ENCODE data around the gene ATP10B. TPM values are rescaled to one million over a fixed set of nuclear protein-coding genes. Genes with fewer than 3 reads are reported as not detected.

Gene ATP10B
- total and polyA plus RNA-seq, 2 of the 13 experiments (the other 11 are each of a cell fraction or from before 2014, with no cell fraction given): not detected

- Histone ChIP-seq H3K9me3 (ENCODE audit: low read length) (no peaks in the 10 kb centered on the region), H3K27me3 (ENCODE audit: control insufficient read depth in 1 of 2, insufficient read depth in 2 of 2, low read length in 2 of 2) (no peaks in the 10 kb centered on the region), H2AFZ (ENCODE audit: low read length) (no peak overlapping the region), H3K4me2 (ENCODE audit: low read depth, low read length) (no peak overlapping the region), H3K79me2 (ENCODE audit: insufficient read depth, low read length) (no peaks in the 10 kb centered on the region), H4K20me1 (ENCODE audit: insufficient read depth, low read length) (no peaks in the 10 kb centered on the region), H3K9ac (ENCODE audit: insufficient read depth, low read depth, low read length) (no peak overlapping the region), H3K27ac (ENCODE audit: extremely low read length, insufficient read depth, low read length) (no peak overlapping the region), H3K36me3 (replicated peaks in 1 of 2; ENCODE audit: control insufficient read depth in 1 of 2, insufficient read depth in 2 of 2, low read length in 2 of 2) (no peaks in the 10 kb centered on the region), H3K4me1 (ENCODE audit: insufficient read depth, low read length) (no peaks in the 10 kb centered on the region), H3K4me3 (replicated peaks in 1 of 3; ENCODE audit: insufficient read depth in 1 of 3, low read depth in 2 of 3, low read length in 3 of 3) (no peak overlapping the region)
- no TSS peak for BruUV-seq (replicated peaks)
- ChIA-PET POLR2A (no interaction called here), CTCF (ENCODE audit: low intra/inter-chr PET ratio, low total read pairs) (no interaction called here)
- no peak for TF ChIP-seq ZNF234 (CRISPR knock-in tag; conservative IDR thresholded peaks at IDR 0.05)
- no peak for TF ChIP-seq ZNF572 (CRISPR knock-in tag; IDR thresholded peaks at IDR 0.05)
- no peak for TF ChIP-seq TBP (CRISPR knock-in tag; IDR thresholded peaks at IDR 0.05)
- no peak for TF ChIP-seq TRIM22 (IDR thresholded peaks at IDR 0.05)
- TF ChIP-seq ATF2 (CRISPR knock-in tag; IDR thresholded peaks at IDR 0.05): no peak
- no peak for TF ChIP-seq NCOA1 (CRISPR knock-in tag; IDR thresholded peaks at IDR 0.05)
- TF ChIP-seq YEATS2 (CRISPR knock-in tag; IDR thresholded peaks at IDR 0.05; ENCODE audit: borderline replicate concordance): no peak
- TF ChIP-seq FUBP1 (CRISPR knock-in tag; IDR thresholded peaks at IDR 0.05; ENCODE audit: borderline replicate concordance): no peak
- TF ChIP-seq SALL2 (CRISPR knock-in tag; IDR thresholded peaks at IDR 0.05): no peak
- no peak for TF ChIP-seq STAT6 (CRISPR knock-in tag; IDR thresholded peaks at IDR 0.05; ENCODE audit: borderline replicate concordance)
- no peak for TF ChIP-seq PRPF4 (IDR thresholded peaks at IDR 0.05; ENCODE audit: low read depth, low read length, poor library complexity, severe bottlenecking)
- FAIRE-seq (no peak), ATAC-seq (no peak), DNase-seq (ENCODE audit: low spot score) (no peak)
- WGBS (ENCODE audit: low lambda C conversion rate): 0% methylated on average over 1 of the region's 1 CpG
- intact Hi-C loops (cut with micrococcal nuclease; ENCODE audit: unreplicated experiment) (no loop called here), in situ Hi-C loops (cut with HindIII; ENCODE audit: extremely low pct_ligation_motif_present, low pct_unique_long_range_greater_than_20kb) (no loop called here)
Observed at GRCh38 chr5:160547872-160548271, 304.1 kb downstream of the ATP10B start.
